NCI-H526 treated with DMSO at 0.1 percent for 48 hours (cell line): Measurements from ENCODE around the gene FOS.
"Not testable (repeated sequence)": the region's sequence is repeated elsewhere in the genome, so short reads cannot be mapped to it uniquely, and the experiment has no call there.

Experiments used
- DNase-seq: peaks from one replicate; lab custom pipeline; 2025; lab: John Stamatoyannopoulos, UW

FOS gene

GRCh38 chr14:75294649-75295033, 16.0 kb downstream of the FOS start:
- DNase-seq, result no peak

- DNase-seq, result no peak
Observed at GRCh38 chr14:75295061-75295461, 16.4 kb downstream of the FOS start.

DNA sequence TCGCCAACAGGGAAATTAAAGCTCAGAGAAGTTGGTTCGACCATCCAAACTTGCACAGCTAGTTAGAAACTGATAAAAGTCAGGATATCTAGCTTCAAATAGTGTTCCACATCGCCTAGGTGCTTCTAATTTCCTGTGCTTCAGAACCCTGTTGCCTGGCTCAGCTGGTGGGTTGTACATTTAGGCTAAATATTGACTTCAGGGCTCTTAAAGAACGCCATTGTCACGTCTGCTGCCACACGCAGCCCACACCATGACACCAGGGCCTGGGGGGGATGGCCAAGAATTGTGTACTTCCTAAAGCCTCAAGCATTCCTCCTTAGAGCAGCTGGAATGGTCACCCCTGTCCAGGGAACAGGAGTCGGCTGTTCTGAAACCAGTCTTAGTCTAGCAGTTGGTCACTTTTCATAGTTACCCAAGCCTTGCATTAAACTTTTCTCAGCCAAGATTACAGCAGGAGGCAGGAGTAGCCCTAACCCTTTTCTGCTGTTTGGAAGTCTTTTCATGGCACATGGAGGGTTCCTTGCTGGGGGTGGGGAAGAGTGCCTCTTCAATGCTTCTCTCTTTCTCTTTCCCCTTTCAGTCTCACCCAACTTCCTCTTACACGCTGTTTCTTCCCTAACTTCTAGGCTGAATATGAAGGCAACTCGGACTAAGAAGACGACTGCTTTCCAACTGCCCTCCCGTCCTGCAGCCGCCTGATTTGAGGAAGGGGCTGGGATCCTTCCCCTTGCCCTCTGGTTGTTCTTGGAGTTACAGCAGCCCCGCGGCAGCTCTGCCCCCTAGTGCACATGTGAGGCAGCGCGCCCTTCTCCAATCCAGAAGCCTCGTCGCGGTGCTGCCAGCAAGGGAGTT, 17.1 kb downstream of the FOS start:
- DNase-seq, result peak; percentile 39

DNA sequence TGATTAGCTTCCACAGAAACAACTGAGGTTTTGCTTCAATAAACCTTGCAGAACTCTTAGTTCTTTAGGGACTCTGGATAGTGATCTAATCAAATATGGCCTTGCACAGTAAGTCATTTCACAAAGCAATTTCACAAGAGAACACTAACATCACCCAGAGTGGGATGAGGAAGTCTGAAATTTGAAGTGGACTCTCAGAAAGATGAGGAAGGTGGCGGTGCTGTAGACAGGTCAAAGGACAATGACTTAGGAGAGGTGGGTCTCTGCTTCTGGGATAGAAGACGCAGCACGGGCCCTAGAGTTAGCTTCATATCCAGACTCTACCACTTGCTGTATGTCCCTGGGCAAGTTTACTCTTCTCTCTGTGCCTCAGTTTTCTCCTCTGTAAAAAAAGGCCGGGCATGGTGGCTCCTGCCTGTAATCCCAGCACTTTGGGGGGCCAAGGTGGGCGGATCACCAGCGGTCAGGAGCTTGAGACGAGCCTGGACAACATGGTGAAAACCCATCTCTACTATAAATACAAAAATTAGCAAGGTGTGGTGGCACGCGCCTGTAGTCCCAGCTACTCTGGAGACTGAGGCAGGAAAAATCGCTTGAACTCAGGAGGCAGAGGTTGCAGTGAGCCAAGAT, 18.9 kb downstream of the FOS start:
- no peak for DNase-seq

- no peak for DNase-seq
Observed at GRCh38 chr14:75298187-75298965, 19.7 kb downstream of the FOS start.

GRCh38 chr14:75299059-75299458, 20.4 kb downstream of the FOS start:
- no peak for DNase-seq

GRCh38 chr14:75299576-75299975, 20.9 kb downstream of the FOS start:
- DNase-seq, result no peak

DNA sequence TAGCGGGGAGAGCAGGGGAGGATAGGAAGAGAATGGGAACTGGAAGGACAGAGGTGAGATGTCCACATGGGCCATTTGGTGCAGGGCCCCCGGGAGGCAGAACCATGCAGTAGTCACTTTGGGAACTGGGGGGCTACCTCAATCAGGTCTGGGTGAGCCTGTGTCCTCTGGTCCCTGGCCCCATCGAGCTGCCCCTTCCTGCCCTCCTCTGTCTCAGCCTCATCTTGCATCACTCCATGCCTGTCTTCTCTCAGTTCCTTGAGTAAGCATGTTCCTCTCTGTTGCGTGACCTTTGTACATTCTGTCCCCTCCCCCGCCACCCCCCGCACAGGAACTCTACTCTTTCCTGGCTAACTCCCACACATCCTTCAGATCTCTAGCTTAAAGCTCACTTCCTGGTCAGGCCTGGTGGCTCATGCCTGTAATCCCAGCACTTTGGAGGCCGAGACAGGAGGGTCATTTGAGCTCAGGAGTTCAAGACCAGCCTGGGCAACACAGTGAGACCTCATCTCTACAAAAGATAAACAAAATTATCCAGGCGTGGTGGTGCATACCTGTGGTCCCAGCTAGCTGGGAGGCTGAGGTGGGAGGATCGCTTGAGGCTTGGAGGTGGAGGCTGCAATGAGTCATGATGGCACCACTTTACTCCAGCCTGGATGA, 23.2 kb downstream of the FOS start:
- DNase-seq, result no peak

DNA sequence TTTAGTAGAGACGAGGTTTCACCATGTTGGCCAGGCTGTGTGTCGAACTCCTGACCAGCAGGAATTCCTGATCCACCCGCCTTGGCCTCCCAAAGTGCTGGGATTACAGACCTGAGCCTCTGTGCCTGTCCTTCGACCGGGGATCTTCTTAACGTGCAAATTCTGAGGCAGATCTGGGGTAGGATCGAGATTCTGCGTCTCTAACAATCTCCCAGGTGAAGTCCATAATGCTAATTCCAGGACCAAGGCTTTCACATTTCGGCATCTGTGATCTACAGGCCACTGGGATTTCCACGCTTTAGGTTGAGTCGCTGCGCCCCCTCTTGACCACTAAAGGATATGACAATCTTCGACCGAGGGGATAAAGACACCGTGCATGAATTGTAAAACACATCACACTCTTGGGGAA, 24.8 kb downstream of the FOS start:
- peak; percentile 47 for DNase-seq

DNA sequence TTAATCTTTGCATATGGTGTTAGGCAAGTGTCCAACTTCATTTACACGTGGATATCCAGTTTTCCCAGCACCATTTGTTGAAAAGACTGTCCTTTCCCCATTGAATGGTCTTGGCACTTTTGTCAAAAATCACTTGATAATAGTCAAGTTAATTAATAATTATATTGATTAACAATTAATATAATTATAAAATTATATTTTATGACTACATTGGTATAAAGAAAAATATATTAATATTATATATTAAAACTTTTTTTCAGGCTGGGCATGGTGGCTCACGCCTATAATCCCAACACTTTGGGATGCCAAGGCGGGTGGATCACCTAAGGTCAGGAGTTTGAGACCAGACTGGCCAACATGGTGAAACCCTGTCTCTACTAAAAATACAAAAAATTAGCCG, 27.8 kb downstream of the FOS start:
- not testable (repeated sequence) for DNase-seq

DNA sequence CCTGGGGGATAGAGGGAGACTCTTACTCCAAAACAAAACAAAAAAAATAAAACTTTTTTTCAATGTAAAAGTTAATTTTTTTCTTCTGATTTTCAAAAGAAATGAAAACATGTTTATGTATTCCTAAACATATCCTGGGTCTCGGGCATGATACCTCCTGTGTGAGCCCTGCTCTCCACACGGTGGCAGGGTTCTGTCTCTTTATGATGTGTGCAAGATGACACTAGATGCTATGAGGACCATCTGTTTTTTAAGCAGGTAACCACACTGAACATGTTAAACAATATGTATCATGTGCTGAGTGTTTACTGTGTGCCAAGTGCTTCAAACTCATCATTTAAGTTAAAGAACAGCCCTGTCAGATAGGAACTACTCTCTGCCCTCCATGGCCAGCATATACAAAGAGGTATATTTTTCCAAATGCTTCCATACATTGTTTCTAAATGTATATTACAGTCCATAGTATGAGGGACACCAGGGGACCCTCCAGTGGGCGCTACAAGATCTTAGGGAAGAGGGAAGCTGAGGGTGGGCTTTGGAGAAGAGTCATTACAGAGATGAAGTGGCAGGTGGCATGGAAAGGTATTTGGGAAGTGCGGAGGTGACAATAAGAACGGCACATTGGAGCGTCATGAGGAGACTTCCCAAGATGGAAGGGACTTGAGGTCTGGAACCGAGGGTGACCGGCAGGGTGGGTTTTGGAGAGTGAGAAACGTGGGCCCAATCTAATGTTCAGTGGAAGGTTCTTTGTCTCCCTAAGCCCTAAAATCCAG, 28.5 kb downstream of the FOS start:
- DNase-seq, result peak; percentile 39

- peak; percentile 74 for DNase-seq
Observed at GRCh38 chr14:75307700-75308379, 29.2 kb downstream of the FOS start.

GRCh38 chr14:75308991-75309390, 30.4 kb downstream of the FOS start:
- not testable (repeated sequence) for DNase-seq

- not testable (repeated sequence) for DNase-seq
Observed at GRCh38 chr14:75309561-75309960, 30.9 kb downstream of the FOS start.

GRCh38 chr14:75310295-75311111, 31.9 kb downstream of the FOS start:
- no peak for DNase-seq

- DNase-seq, result no peak
Observed at GRCh38 chr14:75311356-75311755, 32.7 kb downstream of the FOS start.

GRCh38 chr14:75312341-75312740, 33.7 kb downstream of the FOS start:
- DNase-seq, result no peak

GRCh38 chr14:75313294-75313693, 34.7 kb downstream of the FOS start:
- no peak for DNase-seq

DNA sequence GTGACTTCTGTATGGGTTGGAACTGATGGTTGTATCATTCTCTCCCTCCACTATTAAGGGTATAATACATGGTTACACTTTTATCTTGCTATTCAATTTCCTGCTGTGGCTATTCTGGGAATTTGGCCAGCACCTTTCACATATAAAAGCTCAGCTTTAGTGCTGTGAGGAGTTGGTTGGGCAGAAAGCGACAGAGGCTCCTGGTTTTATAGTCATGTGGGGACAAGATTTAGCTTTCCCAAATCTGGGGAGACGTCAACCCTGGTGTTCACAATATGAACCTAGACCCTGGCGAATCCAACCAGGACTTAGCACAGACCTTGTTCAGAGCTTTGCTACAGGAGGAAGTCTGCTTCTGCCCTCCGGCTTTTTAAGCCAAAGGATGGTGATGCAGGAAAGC, 36.5 kb downstream of the FOS start:
- no peak for DNase-seq

DNA sequence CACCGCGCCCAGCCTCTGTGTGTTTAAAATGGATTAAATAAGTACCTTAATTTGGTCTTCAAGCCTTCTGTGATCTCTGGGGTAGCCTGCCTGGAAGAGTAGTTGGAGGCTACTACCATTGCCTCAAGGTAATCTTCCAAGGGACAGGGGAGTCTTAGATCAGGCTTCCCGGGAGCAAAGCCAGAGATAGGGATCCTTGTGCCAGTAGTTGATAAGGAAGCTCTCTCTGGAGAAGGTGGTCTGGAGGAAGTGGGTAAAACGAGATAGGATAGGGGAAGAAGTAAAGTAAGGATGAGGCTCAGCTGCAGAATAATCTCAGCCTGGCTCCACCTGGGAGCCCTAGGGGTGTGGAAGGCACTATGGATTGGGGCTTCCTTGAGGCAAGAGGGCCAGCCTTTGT, 38.5 kb downstream of the FOS start:
- no peak for DNase-seq
